WTC11 (cell line): Measurements from ENCODE around the gene PIP5K1A. TPM values are rescaled to one million over a fixed set of nuclear protein-coding genes. Genes with fewer than 3 reads are reported as not detected.

Experiments used
- ATAC-seq: fragments of 200-7000 bp; cut with Tn5 transposase; 2 replicates; pipeline ENCODE4 v1.10.0; 2021; ENCODE audit warnings: mild to moderate bottlenecking, moderate library complexity
- CTCF ChIA-PET: fragments of 300-600 bp; sonication (Branson Sonifier 250); formaldehyde crosslinking; loops from one replicate; lab custom pipeline; 2021; ENCODE audit warnings: antibody characterized with exemption; lab: Charles Lee
- POLR2A ChIA-PET: fragments of 350-600 bp; sonication (Branson Sonifier 250); formaldehyde crosslinking; loops from one replicate; lab custom pipeline; 2021; ENCODE audit warnings: antibody characterized with exemption; lab: Charles Lee
- DNase-seq: peaks from one replicate; pipeline ENCODE4 v3.0.0; 2021; ENCODE audit warnings: low spot score
- H3K27ac Mint-ChIP-seq: 2 replicates; pipeline ENCODE4 v1.8.0; 2021; ENCODE audit warnings: mixed read lengths
- H3K27me3 Mint-ChIP-seq: 2 replicates; pipeline ENCODE4 v1.8.0; 2021; ENCODE audit warnings: low read depth, mild to moderate bottlenecking, moderate library complexity, mixed read lengths
- H3K36me3 Mint-ChIP-seq: 2 replicates; pipeline ENCODE4 v1.8.0; 2021; ENCODE audit warnings: mixed read lengths
- H3K4me1 Mint-ChIP-seq: 2 replicates; pipeline ENCODE4 v1.8.0; 2022; ENCODE audit warnings: mixed read lengths
- H3K4me3 Mint-ChIP-seq: 2 replicates; pipeline ENCODE4 v1.8.0; 2021; ENCODE audit warnings: mild to moderate bottlenecking, moderate library complexity, mixed read lengths
- H3K9me3 Mint-ChIP-seq: 2 replicates; pipeline ENCODE4 v1.8.0; 2021; ENCODE audit warnings: mixed read lengths
- CBFB ChIP-seq: sonication (generic); formaldehyde crosslinking; IDR thresholded peaks from 2 replicates; pipeline ENCODE4 v1.8.1; 2022; ENCODE audit warnings: mild to moderate bottlenecking, low read depth, missing genetic modification reagents
- CREB1 ChIP-seq: sonication (generic); formaldehyde crosslinking; IDR thresholded peaks from 2 replicates; pipeline ENCODE4 v1.8.0; 2023; ENCODE audit warnings: mild to moderate bottlenecking, missing genetic modification reagents
- E2F4 ChIP-seq: sonication (generic); formaldehyde crosslinking; IDR thresholded peaks from 2 replicates; pipeline ENCODE4 v1.8.1; 2022; ENCODE audit warnings: low read depth, mild to moderate bottlenecking, moderate library complexity, missing genetic modification reagents, borderline replicate concordance
- ERG ChIP-seq: fragments of 250-450 bp; sonication (Bioruptor Pico); IDR thresholded peaks from 2 replicates; pipeline ENCODE4 v1.8.0; 2021; ENCODE audit warnings: mild to moderate bottlenecking
- ESRRA ChIP-seq: sonication (generic); formaldehyde crosslinking; IDR thresholded peaks from 2 replicates; pipeline ENCODE4 v1.8.1; 2022; ENCODE audit warnings: mild to moderate bottlenecking, missing genetic modification reagents, borderline replicate concordance
- JUN ChIP-seq: sonication (generic); formaldehyde crosslinking; IDR thresholded peaks from 2 replicates; pipeline ENCODE4 v1.8.0; 2023; ENCODE audit warnings: mild to moderate bottlenecking, missing genetic modification reagents
- MLX ChIP-seq: sonication (generic); formaldehyde crosslinking; IDR thresholded peaks from 2 replicates; pipeline ENCODE4 v1.8.1; 2023; ENCODE audit warnings: mild to moderate bottlenecking, missing genetic modification reagents, moderate library complexity
- MYBL2 ChIP-seq: sonication (generic); formaldehyde crosslinking; IDR thresholded peaks from 2 replicates; pipeline ENCODE4 v1.8.1; 2023; ENCODE audit warnings: mild to moderate bottlenecking, moderate library complexity, missing genetic modification reagents
- NFE2L1 ChIP-seq: sonication (generic); formaldehyde crosslinking; IDR thresholded peaks from 2 replicates; pipeline ENCODE4 v1.8.1; 2023; ENCODE audit warnings: missing genetic modification reagents
- NR2C2 ChIP-seq: sonication (generic); formaldehyde crosslinking; IDR thresholded peaks from 2 replicates; pipeline ENCODE4 v1.8.0; 2022; ENCODE audit warnings: mild to moderate bottlenecking, missing genetic modification reagents
- USF1 ChIP-seq: sonication (generic); formaldehyde crosslinking; IDR thresholded peaks from 2 replicates; pipeline ENCODE4 v1.8.0; 2022; ENCODE audit warnings: mild to moderate bottlenecking, missing genetic modification reagents
- ZBTB21 ChIP-seq: sonication (generic); formaldehyde crosslinking; IDR thresholded peaks from 2 replicates; pipeline ENCODE4 v1.8.1; 2023; ENCODE audit warnings: mild to moderate bottlenecking, missing genetic modification reagents, borderline replicate concordance
- ZNF263 ChIP-seq: sonication (generic); formaldehyde crosslinking; IDR thresholded peaks from 2 replicates; pipeline ENCODE4 v1.8.1; 2022; ENCODE audit warnings: low read depth, mild to moderate bottlenecking, moderate library complexity, missing genetic modification reagents
- ZNF396 ChIP-seq: fragments of 250-450 bp; sonication (Bioruptor Pico); IDR thresholded peaks from 2 replicates; pipeline ENCODE4 v1.8.0; 2021; ENCODE audit warnings: mild to moderate bottlenecking, moderate library complexity, borderline replicate concordance
- ZNF416 ChIP-seq: fragments of 250-450 bp; sonication (Bioruptor Pico); IDR thresholded peaks from 2 replicates; pipeline ENCODE4 v1.9.0; 2021; ENCODE audit warnings: mild to moderate bottlenecking, inconsistent platforms
- ZNF512 ChIP-seq: sonication (generic); formaldehyde crosslinking; IDR thresholded peaks from 2 replicates; pipeline ENCODE4 v1.8.1; 2022; ENCODE audit warnings: missing genetic modification reagents, borderline replicate concordance
- ZNF532 ChIP-seq: fragments of 250-450 bp; sonication (Bioruptor Pico); IDR thresholded peaks from 2 replicates; pipeline ENCODE4 v1.9.0; 2021; ENCODE audit warnings: mild to moderate bottlenecking, borderline replicate concordance
- total RNA-seq: library from RNA; stranded (reverse); gene quantifications from 3 replicates; pipeline ENCODE4 v1.2.3, GENCODE V29; 2021
- TF ChIP-seq, protein P1 (sequence below): sonication (generic); formaldehyde crosslinking; IDR thresholded peaks from 2 replicates; pipeline ENCODE4 v1.8.1; 2023; ENCODE audit warnings: mild to moderate bottlenecking, missing genetic modification reagents, borderline replicate concordance
- TF ChIP-seq, protein P2 (sequence below): sonication (generic); formaldehyde crosslinking; IDR thresholded peaks from 2 replicates; pipeline ENCODE4 v1.8.1; 2023; ENCODE audit warnings: mild to moderate bottlenecking, missing genetic modification reagents, moderate library complexity

Gene PIP5K1A
- total RNA-seq, 1 experiment from 2014 or later = 81.3 TPM

DNA sequence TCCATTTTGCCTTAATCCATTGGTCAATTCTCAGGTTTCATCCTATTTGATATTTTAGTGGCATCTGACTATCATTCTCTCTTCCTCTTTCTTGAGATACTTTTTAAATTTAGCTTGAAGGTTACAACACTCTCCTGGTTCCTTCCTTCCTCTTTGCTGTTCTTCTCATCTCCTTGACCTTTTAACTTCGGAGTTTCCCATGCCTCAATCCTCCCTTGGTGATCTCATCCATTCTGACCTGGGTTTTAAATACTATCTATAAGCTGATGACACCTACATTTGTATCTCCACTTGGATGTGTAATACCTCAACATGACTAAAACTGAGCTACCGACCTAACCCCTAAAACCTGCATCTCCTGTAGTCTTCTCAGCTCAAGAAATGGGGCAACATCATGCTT lies 78.9 kb downstream of the PIP5K1A start (continued):
- TF ChIP-seq CREB1 (CRISPR knock-in tag) (no peak), ERG (CRISPR knock-in tag) (no peak), MLX (CRISPR knock-in tag) (no peak), ZNF396 (CRISPR knock-in tag) (no peak), CBFB (no peak)

- Mint-ChIP-seq H3K9me3 (no peaks in the 10 kb centered on the region), H3K27ac (peak overlapping the region; percentile 100), H3K27me3 (peaks cover 4% of the 10 kb centered on the region; the same call in 1 of the 2 replicates), H3K4me1 (peaks cover 15% of the 10 kb centered on the region), H3K36me3 (peaks cover 15% of the 10 kb centered on the region), H3K4me3 (peak overlapping the region; percentile 96)
- POLR2A ChIA-PET = interaction anchor here (0.6 to 2.9 kb wide), 21 partner anchors 9 to 182 kb away, joined by 3 to 23 read pairs (median 4); partner anchors contain the start of genes PI4KB, PSMB4, PSMD4 and VPS72
- CTCF ChIA-PET = interaction anchor here (0.5 to 2.0 kb wide), 18 partner anchors 16 to 312 kb away, joined by 3 to 15 read pairs (median 3); partner anchors contain the start of genes PI4KB, PSMD4, TNFAIP8L2 and VPS72
- peak; percentile 96 for DNase-seq
- ATAC-seq = peak; percentile 36
- TF ChIP-seq USF1 (CRISPR knock-in tag) = no peak; the same call in 1 of the 2 replicates
- no peak for TF ChIP-seq ESRRA
- peak; percentile 98 for TF ChIP-seq ZBTB21 (CRISPR knock-in tag)
- 0 out of 2 replicates have a peak, but pooled peaks have one; percentile 39 for TF ChIP-seq JUN (CRISPR knock-in tag)
- TF ChIP-seq MYBL2 (CRISPR knock-in tag) = no peak
- TF ChIP-seq ZNF396 (CRISPR knock-in tag) = no peak
- TF ChIP-seq ZNF416 = no peak
- no peak for TF ChIP-seq ZNF512
- no peak for TF ChIP-seq NR2C2 (CRISPR knock-in tag)
- TF ChIP-seq, protein P1, sequence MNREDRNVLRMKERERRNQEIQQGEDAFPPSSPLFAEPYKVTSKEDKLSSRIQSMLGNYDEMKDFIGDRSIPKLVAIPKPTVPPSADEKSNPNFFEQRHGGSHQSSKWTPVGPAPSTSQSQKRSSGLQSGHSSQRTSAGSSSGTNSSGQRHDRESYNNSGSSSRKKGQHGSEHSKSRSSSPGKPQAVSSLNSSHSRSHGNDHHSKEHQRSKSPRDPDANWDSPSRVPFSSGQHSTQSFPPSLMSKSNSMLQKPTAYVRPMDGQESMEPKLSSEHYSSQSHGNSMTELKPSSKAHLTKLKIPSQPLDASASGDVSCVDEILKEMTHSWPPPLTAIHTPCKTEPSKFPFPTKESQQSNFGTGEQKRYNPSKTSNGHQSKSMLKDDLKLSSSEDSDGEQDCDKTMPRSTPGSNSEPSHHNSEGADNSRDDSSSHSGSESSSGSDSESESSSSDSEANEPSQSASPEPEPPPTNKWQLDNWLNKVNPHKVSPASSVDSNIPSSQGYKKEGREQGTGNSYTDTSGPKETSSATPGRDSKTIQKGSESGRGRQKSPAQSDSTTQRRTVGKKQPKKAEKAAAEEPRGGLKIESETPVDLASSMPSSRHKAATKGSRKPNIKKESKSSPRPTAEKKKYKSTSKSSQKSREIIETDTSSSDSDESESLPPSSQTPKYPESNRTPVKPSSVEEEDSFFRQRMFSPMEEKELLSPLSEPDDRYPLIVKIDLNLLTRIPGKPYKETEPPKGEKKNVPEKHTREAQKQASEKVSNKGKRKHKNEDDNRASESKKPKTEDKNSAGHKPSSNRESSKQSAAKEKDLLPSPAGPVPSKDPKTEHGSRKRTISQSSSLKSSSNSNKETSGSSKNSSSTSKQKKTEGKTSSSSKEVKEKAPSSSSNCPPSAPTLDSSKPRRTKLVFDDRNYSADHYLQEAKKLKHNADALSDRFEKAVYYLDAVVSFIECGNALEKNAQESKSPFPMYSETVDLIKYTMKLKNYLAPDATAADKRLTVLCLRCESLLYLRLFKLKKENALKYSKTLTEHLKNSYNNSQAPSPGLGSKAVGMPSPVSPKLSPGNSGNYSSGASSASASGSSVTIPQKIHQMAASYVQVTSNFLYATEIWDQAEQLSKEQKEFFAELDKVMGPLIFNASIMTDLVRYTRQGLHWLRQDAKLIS = peak; percentile 38; the same call in 1 of the 2 replicates
- TF ChIP-seq E2F4 = peak; percentile 70; the same call in 1 of the 2 replicates
- TF ChIP-seq NFE2L1 = no peak
- TF ChIP-seq, protein P2, sequence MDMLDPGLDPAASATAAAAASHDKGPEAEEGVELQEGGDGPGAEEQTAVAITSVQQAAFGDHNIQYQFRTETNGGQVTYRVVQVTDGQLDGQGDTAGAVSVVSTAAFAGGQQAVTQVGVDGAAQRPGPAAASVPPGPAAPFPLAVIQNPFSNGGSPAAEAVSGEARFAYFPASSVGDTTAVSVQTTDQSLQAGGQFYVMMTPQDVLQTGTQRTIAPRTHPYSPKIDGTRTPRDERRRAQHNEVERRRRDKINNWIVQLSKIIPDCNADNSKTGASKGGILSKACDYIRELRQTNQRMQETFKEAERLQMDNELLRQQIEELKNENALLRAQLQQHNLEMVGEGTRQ (CRISPR knock-in tag) = no peak
- TF ChIP-seq ZNF532 (CRISPR knock-in tag) = 0 out of 2 replicates have a peak, but pooled peaks have one; percentile 39
- TF ChIP-seq ZNF263 (CRISPR knock-in tag) = no peak
Observed at GRCh38 chr1:151281225-151281968, 83.0 kb downstream of the PIP5K1A start.
